Measurements from ENCODE around the gene SERINC2. TPM values are rescaled to one million over a fixed set of nuclear protein-coding genes. Genes with fewer than 3 reads are reported as not detected.

Gene SERINC2
- total and polyA plus RNA-seq, 4 donors, result 4.9 to 66.4 (median 38.7) TPM

GRCh38 chr1:31371121-31371959 lies 41.7 kb upstream of the SERINC2 start (continued):
- TF ChIP-seq REST (IDR thresholded peaks at IDR 0.05), result no peak

GRCh38 chr1:31372051-31372450 lies 41.0 kb upstream of the SERINC2 start:
- H3K9ac ChIP-seq (ENCODE audit: low read depth in 1 of 2, low read length in 2 of 2), result no peak overlapping the region
- no peak for DNase-seq (ENCODE audit: low spot score)
- H3K4me1 ChIP-seq (ENCODE audit: control insufficient read depth in 4 of 4, insufficient read depth in 4 of 4, low read length in 3 of 4), result peaks cover 12 to 30% (median 26%) of the 10 kb centered on the region in 4 donors

GRCh38 chr1:31372751-31373055 lies 40.3 kb upstream of the SERINC2 start:
- Histone ChIP-seq H3K9ac (ENCODE audit: low read depth in 1 of 2, low read length in 2 of 2) (peak overlapping the region in 1 of 2 donors; percentile 31), H3K27ac (ENCODE audit: low read depth in 1 of 2, low read length in 2 of 2) (no peak overlapping the region), H3K9me3 (ENCODE audit: control insufficient read depth in 4 of 4, low read length in 3 of 4) (no peaks in the 10 kb centered on the region), H3K4me3 (ENCODE audit: low read depth in 1 of 3, low read length in 3 of 3) (peak overlapping the region in 1 of 3 donors; percentile 34), H3K27me3 (ENCODE audit: control insufficient read depth in 4 of 4, insufficient read depth in 4 of 4, low read length in 3 of 4) (no peaks in the 10 kb centered on the region), H3K4me1 (ENCODE audit: control insufficient read depth in 4 of 4, insufficient read depth in 4 of 4, low read length in 3 of 4) (peaks cover 12 to 30% (median 26%) of the 10 kb centered on the region in 4 donors), H3K36me3 (ENCODE audit: control insufficient read depth in 4 of 4, insufficient read depth in 3 of 4, low read depth in 1 of 4, low read length in 3 of 4) (no peaks in the 10 kb centered on the region)
- DNase-seq (ENCODE audit: low spot score), result no peak
- WGBS, result 68% methylated on average over 10 of the region's 10 CpGs
- TF ChIP-seq SP1 (IDR thresholded peaks at IDR 0.05) (no peak), FOXA2 (IDR thresholded peaks at IDR 0.05) (no peak), CTCF (IDR thresholded peaks at IDR 0.05; ENCODE audit: low read depth, low read length, missing input control) (no peak), TAF1 (conservative IDR thresholded peaks at IDR 0.05) (no peak), HNF4A (conservative IDR thresholded peaks at IDR 0.05) (no peak), REST (IDR thresholded peaks at IDR 0.05) (no peak), NR2F2 (IDR thresholded peaks at IDR 0.05) (no peak), JUND (IDR thresholded peaks at IDR 0.05) (no peak)

More at GRCh38 chr1:31372051-31372450, 41.0 kb upstream of the SERINC2 start:
- H3K4me3 ChIP-seq (ENCODE audit: low read depth in 1 of 3, low read length in 3 of 3), result no peak overlapping the region
- no peaks in the 10 kb centered on the region for H3K36me3 ChIP-seq (ENCODE audit: control insufficient read depth in 4 of 4, insufficient read depth in 3 of 4, low read depth in 1 of 4, low read length in 3 of 4)
- no peaks in the 10 kb centered on the region for H3K27me3 ChIP-seq (ENCODE audit: control insufficient read depth in 4 of 4, insufficient read depth in 4 of 4, low read length in 3 of 4)
- H3K27ac ChIP-seq (ENCODE audit: low read depth in 1 of 2, low read length in 2 of 2), result peak overlapping the region in 1 of 2 donors; percentile 25
- H3K9me3 ChIP-seq (ENCODE audit: control insufficient read depth in 4 of 4, low read length in 3 of 4), result no peaks in the 10 kb centered on the region
- WGBS, result 75% methylated on average over 3 of the region's 3 CpGs
- no peak for TF ChIP-seq TAF1 (conservative IDR thresholded peaks at IDR 0.05)
- TF ChIP-seq ZBTB33 (IDR thresholded peaks at IDR 0.05), result no peak
- no peak for TF ChIP-seq HNF4A (conservative IDR thresholded peaks at IDR 0.05)
- no peak for TF ChIP-seq YY1 (IDR thresholded peaks at IDR 0.05)
- no peak for TF ChIP-seq GABPA (IDR thresholded peaks at IDR 0.05 in 1 of 2, conservative IDR thresholded peaks at IDR 0.05 in 1 of 2)
- no peak for TF ChIP-seq NR2F2 (IDR thresholded peaks at IDR 0.05)
- TF ChIP-seq EGR1 (IDR thresholded peaks at IDR 0.05; ENCODE audit: low read depth in 2 of 2), result no peak

Data from liver (tissue), 9 donors.